ENCODE measurements around the gene CNOT4.
"Not testable (repeated sequence)": the region's sequence is repeated elsewhere in the genome, so short reads cannot be mapped to it uniquely, and the experiment has no call there.

The CNOT4 gene

DNA sequence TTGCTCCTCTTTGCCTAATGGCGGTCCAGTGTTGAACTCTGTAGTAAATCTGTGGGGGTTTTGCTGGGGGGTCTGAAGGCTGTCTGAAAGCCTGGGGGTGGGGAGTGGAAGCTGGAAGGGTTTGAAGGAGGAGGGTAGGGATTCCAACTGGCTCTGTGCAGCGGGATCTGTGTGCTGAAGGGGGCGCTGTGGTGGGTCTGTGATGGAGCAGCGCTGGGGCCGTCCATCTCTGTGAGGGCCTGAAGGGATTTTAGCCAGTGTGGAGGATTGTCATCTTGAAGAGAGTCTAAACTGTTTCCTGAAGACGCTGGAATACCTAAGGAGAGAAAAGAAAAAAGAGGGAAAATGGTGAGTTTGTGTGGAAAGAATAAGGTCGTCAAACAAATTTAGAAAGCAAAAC, 147.0 kb downstream of the CNOT4 start:
- Histone ChIP-seq H3K4me3 (ENCODE audit: insufficient read depth, low read depth, low read length, poor library complexity, severe bottlenecking) (no peak overlapping the region), H3K4me1 (ENCODE audit: control insufficient read depth, insufficient read depth, low read length, poor library complexity, severe bottlenecking) (no peaks in the 10 kb centered on the region), H3K9me3 (ENCODE audit: control insufficient read depth, low read length) (no peaks in the 10 kb centered on the region), H3K27ac (ENCODE audit: insufficient read depth, low read length, poor library complexity, severe bottlenecking) (no peak overlapping the region), H3K27me3 (replicated peaks; ENCODE audit: control insufficient read depth, insufficient read depth, low read length, poor library complexity, severe bottlenecking) (no peaks in the 10 kb centered on the region), H3K36me3 (ENCODE audit: control insufficient read depth, insufficient read depth, low read length) (peaks cover 18% of the 10 kb centered on the region)
- DNase-seq, result no peak

DNA sequence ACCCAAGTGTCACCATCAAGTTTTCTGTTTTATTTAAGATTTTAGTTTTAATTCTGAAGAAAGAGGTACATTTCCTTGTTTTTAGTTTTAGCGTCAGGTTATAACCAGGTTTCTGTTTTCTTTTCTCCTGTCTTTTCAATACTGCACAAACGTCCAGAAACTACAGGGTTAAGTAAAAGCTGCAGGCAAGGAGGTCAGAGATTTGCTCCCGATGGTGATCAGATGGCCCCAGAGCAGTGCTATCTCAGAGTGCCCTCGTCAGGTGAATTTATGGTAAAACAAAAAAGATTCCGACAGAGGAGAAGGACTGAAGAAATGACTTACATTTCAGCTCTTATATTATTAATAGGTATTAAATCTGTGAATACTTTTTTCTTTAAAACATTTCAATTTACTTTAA, 148.1 kb downstream of the CNOT4 start:
- H3K27me3 ChIP-seq (replicated peaks; ENCODE audit: control insufficient read depth, insufficient read depth, low read length, poor library complexity, severe bottlenecking), result no peaks in the 10 kb centered on the region
- peaks cover 18% of the 10 kb centered on the region for H3K36me3 ChIP-seq (ENCODE audit: control insufficient read depth, insufficient read depth, low read length)
- H3K4me3 ChIP-seq (ENCODE audit: insufficient read depth, low read depth, low read length, poor library complexity, severe bottlenecking), result no peak overlapping the region
- no peaks in the 10 kb centered on the region for H3K4me1 ChIP-seq (ENCODE audit: control insufficient read depth, insufficient read depth, low read length, poor library complexity, severe bottlenecking)
- H3K9me3 ChIP-seq (ENCODE audit: control insufficient read depth, low read length), result no peaks in the 10 kb centered on the region
- DNase-seq, result no peak
- no peak overlapping the region for H3K27ac ChIP-seq (ENCODE audit: insufficient read depth, low read length, poor library complexity, severe bottlenecking)

DNA sequence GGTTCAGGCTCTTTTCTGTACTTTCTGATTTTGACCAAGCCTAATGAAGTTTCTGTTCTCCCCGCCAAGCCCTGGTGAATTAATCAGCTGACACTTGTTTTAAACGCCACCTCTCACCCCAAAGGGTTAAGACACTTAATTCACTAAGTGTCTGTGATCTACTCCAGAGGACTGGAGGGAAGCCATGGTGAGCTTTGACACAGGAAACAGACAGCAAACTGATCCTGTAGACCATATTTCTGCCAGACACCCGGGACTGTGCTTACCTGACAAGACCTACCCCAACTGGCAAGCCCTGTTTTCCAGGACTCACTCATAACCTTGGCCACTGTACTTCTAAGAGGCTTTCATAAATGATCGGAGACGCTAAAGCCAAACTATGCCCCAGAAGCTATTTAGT, 150.3 kb downstream of the CNOT4 start:
- DNase-seq, result no peak
- H3K27ac ChIP-seq (ENCODE audit: insufficient read depth, low read length, poor library complexity, severe bottlenecking), result no peak overlapping the region
- no peak overlapping the region for H3K4me3 ChIP-seq (ENCODE audit: insufficient read depth, low read depth, low read length, poor library complexity, severe bottlenecking)
- H3K27me3 ChIP-seq (replicated peaks; ENCODE audit: control insufficient read depth, insufficient read depth, low read length, poor library complexity, severe bottlenecking), result no peaks in the 10 kb centered on the region
- H3K9me3 ChIP-seq (ENCODE audit: control insufficient read depth, low read length), result no peaks in the 10 kb centered on the region
- H3K4me1 ChIP-seq (ENCODE audit: control insufficient read depth, insufficient read depth, low read length, poor library complexity, severe bottlenecking), result no peaks in the 10 kb centered on the region
- peaks cover 18% of the 10 kb centered on the region for H3K36me3 ChIP-seq (ENCODE audit: control insufficient read depth, insufficient read depth, low read length)

DNA sequence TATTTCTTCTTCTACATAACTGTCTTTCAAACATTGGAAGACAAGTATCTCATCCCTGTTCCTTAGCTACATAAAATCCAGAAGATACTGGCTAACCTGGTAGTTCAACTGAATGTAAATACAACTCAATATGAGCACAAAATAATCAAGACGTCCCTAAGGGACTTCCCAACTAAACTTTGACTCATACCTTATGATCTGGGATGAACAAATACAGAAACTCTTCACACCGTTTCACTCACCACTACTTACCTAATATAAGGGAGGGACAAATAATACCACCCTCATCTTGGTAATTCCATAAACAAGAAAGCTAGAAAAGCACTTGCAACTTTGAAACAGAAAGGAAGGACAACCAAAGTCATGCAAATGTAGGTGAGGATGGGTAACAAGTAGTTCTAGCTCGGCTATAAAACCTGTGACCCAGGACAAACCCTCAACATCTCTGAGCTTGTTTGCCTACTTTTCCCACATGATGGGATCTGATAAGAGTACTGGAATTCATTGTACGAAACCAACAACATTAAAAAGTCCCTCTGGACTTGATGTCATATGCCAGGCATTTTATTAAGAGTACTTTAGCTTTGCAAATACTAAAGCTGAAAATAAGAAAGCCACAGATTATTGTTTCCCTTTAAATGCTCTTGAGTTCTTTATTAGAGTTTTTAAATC, 154.4 kb downstream of the CNOT4 start:
- Histone ChIP-seq H3K27me3 (replicated peaks; ENCODE audit: control insufficient read depth, insufficient read depth, low read length, poor library complexity, severe bottlenecking) (no peaks in the 10 kb centered on the region), H3K4me3 (ENCODE audit: insufficient read depth, low read depth, low read length, poor library complexity, severe bottlenecking) (no peak overlapping the region), H3K27ac (ENCODE audit: insufficient read depth, low read length, poor library complexity, severe bottlenecking) (no peak overlapping the region), H3K4me1 (ENCODE audit: control insufficient read depth, insufficient read depth, low read length, poor library complexity, severe bottlenecking) (no peaks in the 10 kb centered on the region), H3K36me3 (ENCODE audit: control insufficient read depth, insufficient read depth, low read length) (no peaks in the 10 kb centered on the region), H3K9me3 (ENCODE audit: control insufficient read depth, low read length) (no peaks in the 10 kb centered on the region)
- no peak for DNase-seq

DNA sequence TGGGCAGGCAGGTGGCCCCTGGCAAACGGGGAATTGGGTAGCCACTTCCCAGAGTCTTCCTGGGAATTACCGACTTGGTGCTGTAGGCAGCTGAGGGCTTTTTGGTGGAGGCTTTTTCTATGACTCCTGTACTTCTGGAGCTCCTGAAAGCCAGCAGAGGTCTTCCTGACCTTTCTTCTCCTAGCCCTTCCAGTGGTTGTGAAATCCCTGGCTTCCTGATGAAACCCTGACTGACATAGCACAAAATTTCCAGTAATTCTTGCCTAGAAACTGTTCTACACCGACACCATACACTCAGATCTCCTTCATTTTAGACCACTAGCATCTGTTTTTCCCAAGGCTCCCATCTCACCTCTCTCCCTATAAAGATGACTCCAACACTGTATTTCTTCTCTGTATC, 156.1 kb downstream of the CNOT4 start:
- DNase-seq, result no peak
- Histone ChIP-seq H3K27ac (ENCODE audit: insufficient read depth, low read length, poor library complexity, severe bottlenecking) (no peak overlapping the region), H3K9me3 (ENCODE audit: control insufficient read depth, low read length) (no peaks in the 10 kb centered on the region), H3K4me3 (ENCODE audit: insufficient read depth, low read depth, low read length, poor library complexity, severe bottlenecking) (no peak overlapping the region), H3K4me1 (ENCODE audit: control insufficient read depth, insufficient read depth, low read length, poor library complexity, severe bottlenecking) (no peaks in the 10 kb centered on the region), H3K27me3 (replicated peaks; ENCODE audit: control insufficient read depth, insufficient read depth, low read length, poor library complexity, severe bottlenecking) (no peaks in the 10 kb centered on the region), H3K36me3 (ENCODE audit: control insufficient read depth, insufficient read depth, low read length) (no peaks in the 10 kb centered on the region)

DNA sequence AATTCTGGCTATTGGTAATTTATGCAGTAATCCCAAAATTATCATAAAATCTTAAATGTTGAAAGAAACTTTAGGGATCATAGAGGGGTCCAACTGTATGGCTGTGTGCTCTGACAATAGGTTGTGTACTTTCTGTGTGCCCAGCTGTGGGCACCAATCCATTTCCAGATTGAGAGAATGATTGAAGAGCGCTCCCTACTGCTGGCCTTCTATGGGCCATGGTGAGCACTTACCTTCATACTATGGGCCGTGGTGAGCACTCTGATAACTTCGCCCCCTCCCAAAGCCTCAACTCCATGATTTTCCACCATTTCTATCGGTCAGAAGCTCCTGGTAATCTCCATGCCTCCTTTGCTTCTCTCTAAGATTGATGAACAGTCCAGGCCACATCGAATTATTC, 157.6 kb downstream of the CNOT4 start:
- Histone ChIP-seq H3K27ac (ENCODE audit: insufficient read depth, low read length, poor library complexity, severe bottlenecking) (no peak overlapping the region), H3K4me3 (ENCODE audit: insufficient read depth, low read depth, low read length, poor library complexity, severe bottlenecking) (no peak overlapping the region), H3K27me3 (replicated peaks; ENCODE audit: control insufficient read depth, insufficient read depth, low read length, poor library complexity, severe bottlenecking) (no peaks in the 10 kb centered on the region), H3K4me1 (ENCODE audit: control insufficient read depth, insufficient read depth, low read length, poor library complexity, severe bottlenecking) (no peaks in the 10 kb centered on the region), H3K36me3 (ENCODE audit: control insufficient read depth, insufficient read depth, low read length) (no peaks in the 10 kb centered on the region), H3K9me3 (ENCODE audit: control insufficient read depth, low read length) (no peaks in the 10 kb centered on the region)
- no peak for DNase-seq

DNA sequence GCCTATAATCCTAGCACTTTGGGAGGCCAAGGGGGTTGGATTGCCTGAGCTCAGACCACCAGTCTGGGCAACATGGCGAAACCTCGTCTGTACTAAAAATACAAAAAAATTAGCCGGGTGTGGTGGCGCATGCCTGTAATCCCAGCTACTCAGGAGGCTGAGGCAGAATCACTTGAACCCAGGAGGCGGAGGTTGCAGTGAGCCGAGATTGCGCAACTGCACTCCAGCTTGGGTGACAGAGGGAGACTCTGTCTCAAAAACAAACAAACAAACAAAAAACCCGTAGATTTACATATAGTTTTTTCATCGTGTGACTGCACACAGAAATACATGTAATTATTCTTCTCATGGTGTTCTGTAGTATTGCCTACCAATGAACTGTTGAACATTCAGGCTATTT, 158.8 kb downstream of the CNOT4 start:
- H3K27ac ChIP-seq (ENCODE audit: insufficient read depth, low read length, poor library complexity, severe bottlenecking); H3K9me3 ChIP-seq (ENCODE audit: control insufficient read depth, low read length); H3K4me1 ChIP-seq (ENCODE audit: control insufficient read depth, insufficient read depth, low read length, poor library complexity, severe bottlenecking); DNase-seq; H3K4me3 ChIP-seq (ENCODE audit: insufficient read depth, low read depth, low read length, poor library complexity, severe bottlenecking); H3K36me3 ChIP-seq (ENCODE audit: control insufficient read depth, insufficient read depth, low read length); H3K27me3 ChIP-seq (replicated peaks; ENCODE audit: control insufficient read depth, insufficient read depth, low read length, poor library complexity, severe bottlenecking): not testable (repeated sequence)

DNA sequence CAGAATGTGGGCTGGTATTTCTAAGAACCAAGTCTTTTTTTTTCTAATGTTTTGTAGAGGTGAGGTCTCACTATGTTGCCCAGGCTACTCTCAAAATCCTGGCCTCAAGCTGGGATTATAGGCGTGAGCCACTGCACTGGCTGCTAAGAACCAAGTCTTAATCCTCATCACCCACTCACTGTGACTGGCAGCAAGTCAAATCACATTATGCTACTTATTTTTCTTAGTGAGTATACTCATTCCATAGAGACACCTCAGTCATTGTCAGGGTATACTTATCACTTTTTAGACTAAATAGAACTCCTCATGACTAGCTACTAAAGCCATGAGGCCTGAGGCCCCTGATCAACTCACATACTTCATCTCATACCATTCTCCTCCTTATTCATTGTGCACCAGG, 160.2 kb downstream of the CNOT4 start:
- no peaks in the 10 kb centered on the region for H3K4me1 ChIP-seq (ENCODE audit: control insufficient read depth, insufficient read depth, low read length, poor library complexity, severe bottlenecking)
- H3K36me3 ChIP-seq (ENCODE audit: control insufficient read depth, insufficient read depth, low read length), result no peaks in the 10 kb centered on the region
- no peak overlapping the region for H3K27ac ChIP-seq (ENCODE audit: insufficient read depth, low read length, poor library complexity, severe bottlenecking)
- no peaks in the 10 kb centered on the region for H3K9me3 ChIP-seq (ENCODE audit: control insufficient read depth, low read length)
- DNase-seq, result no peak
- H3K4me3 ChIP-seq (ENCODE audit: insufficient read depth, low read depth, low read length, poor library complexity, severe bottlenecking), result no peak overlapping the region
- no peaks in the 10 kb centered on the region for H3K27me3 ChIP-seq (replicated peaks; ENCODE audit: control insufficient read depth, insufficient read depth, low read length, poor library complexity, severe bottlenecking)

DNA sequence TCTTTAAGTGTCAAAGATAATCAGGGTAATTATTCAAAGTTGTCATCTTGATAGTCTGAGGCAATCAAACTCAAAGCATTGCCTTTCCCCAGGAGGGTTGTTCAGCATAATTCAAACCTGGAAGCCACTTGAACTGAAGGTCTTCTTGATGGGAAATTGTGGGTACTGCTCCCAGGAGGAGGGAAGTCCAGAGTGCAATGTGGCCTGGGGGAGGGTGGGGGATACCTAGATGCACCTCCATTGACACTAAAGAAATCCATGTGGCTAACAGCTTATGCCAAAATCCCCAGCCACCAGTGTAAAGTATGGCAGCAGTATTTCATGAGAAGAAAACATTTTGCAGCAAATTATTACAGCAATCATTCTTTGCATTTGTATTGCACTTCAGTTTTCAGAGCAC, 161.4 kb downstream of the CNOT4 start:
- Histone ChIP-seq H3K4me3 (ENCODE audit: insufficient read depth, low read depth, low read length, poor library complexity, severe bottlenecking) (no peak overlapping the region), H3K27me3 (replicated peaks; ENCODE audit: control insufficient read depth, insufficient read depth, low read length, poor library complexity, severe bottlenecking) (no peaks in the 10 kb centered on the region), H3K9me3 (ENCODE audit: control insufficient read depth, low read length) (no peaks in the 10 kb centered on the region), H3K36me3 (ENCODE audit: control insufficient read depth, insufficient read depth, low read length) (no peaks in the 10 kb centered on the region), H3K4me1 (ENCODE audit: control insufficient read depth, insufficient read depth, low read length, poor library complexity, severe bottlenecking) (no peaks in the 10 kb centered on the region), H3K27ac (ENCODE audit: insufficient read depth, low read length, poor library complexity, severe bottlenecking) (no peak overlapping the region)
- no peak for DNase-seq

DNA sequence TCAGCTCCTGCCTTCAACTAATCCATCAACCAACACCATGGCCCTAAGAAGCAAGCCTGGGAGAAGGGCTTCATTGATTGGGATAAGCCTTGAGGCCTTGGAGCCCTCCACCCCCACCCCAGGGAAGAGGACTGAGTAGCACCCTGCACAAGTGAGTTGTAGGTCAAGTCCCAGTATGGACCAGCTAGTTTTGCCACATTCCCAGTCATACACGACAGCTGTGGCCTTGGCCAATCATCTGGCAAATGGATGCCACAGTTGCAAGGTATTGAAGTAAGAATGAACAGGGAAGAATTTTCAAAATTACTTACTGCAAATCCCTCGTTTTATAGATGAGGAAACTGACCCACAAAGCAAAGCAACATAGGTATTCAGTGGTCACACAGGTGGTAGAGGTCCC, 166.5 kb downstream of the CNOT4 start:
- H3K4me3 ChIP-seq (ENCODE audit: insufficient read depth, low read depth, low read length, poor library complexity, severe bottlenecking), result no peak overlapping the region
- H3K4me1 ChIP-seq (ENCODE audit: control insufficient read depth, insufficient read depth, low read length, poor library complexity, severe bottlenecking), result no peaks in the 10 kb centered on the region
- no peak for DNase-seq

More for the DNA sequence above, 166.5 kb downstream of the CNOT4 start:
- H3K36me3 ChIP-seq (ENCODE audit: control insufficient read depth, insufficient read depth, low read length), result no peaks in the 10 kb centered on the region
- H3K27me3 ChIP-seq (replicated peaks; ENCODE audit: control insufficient read depth, insufficient read depth, low read length, poor library complexity, severe bottlenecking), result no peaks in the 10 kb centered on the region
- no peak overlapping the region for H3K27ac ChIP-seq (ENCODE audit: insufficient read depth, low read length, poor library complexity, severe bottlenecking)
- no peaks in the 10 kb centered on the region for H3K9me3 ChIP-seq (ENCODE audit: control insufficient read depth, low read length)
